HepG2 (cell line): ENCODE data around the gene CCDC148. TPM values are rescaled to one million over a fixed set of nuclear protein-coding genes. Genes with fewer than 3 reads are reported as not detected.
A peak's percentile ranks its signal among the peaks of the same experiment; 100 is the strongest.

ENCODE experiments used
- ETV6 ChIP-seq: sonication (generic); formaldehyde crosslinking; conservative IDR thresholded peaks from 2 replicates; pipeline ENCODE4 v1.4.0; 2020; ENCODE audit warnings: missing genetic modification reagents
- FOXK1 ChIP-seq: sonication (generic); formaldehyde crosslinking; IDR thresholded peaks from 2 replicates; pipeline ENCODE4 v1.4.0; 2020; ENCODE audit warnings: low read depth, missing genetic modification reagents, borderline replicate concordance
- GABPA ChIP-seq, 2 experiments: IDR thresholded peaks; 2 replicates each; pipeline ENCODE4 v1.6.1; 2011 to 2016; ENCODE audit warnings: low read depth in 2 of 2, low read length in 1 of 2, missing biosample characterization in 1 of 2, missing genetic modification characterization in 1 of 2
- JARID2 ChIP-seq: sonication (generic); formaldehyde crosslinking; IDR thresholded peaks from 2 replicates; pipeline ENCODE4 v1.8.1; 2023; ENCODE audit warnings: missing genetic modification reagents, inconsistent platforms; ENCODE audit not compliant: insufficient replicate concordance
- MAFG ChIP-seq: sonication (generic); formaldehyde crosslinking; IDR thresholded peaks from 2 replicates; pipeline ENCODE4 v1.5.1; 2020; ENCODE audit warnings: mild to moderate bottlenecking, missing genetic modification reagents
- MXD4 ChIP-seq: IDR thresholded peaks from 2 replicates; pipeline ENCODE4 v1.6.1; 2016; ENCODE audit warnings: mild to moderate bottlenecking, missing biosample characterization, missing genetic modification reagents
- NFATC3 ChIP-seq: sonication (generic); formaldehyde crosslinking; IDR thresholded peaks from 2 replicates; pipeline ENCODE4 v1.5.1; 2020; ENCODE audit warnings: mild to moderate bottlenecking, missing genetic modification reagents
- NFE2L2 ChIP-seq: fragments of 150-350 bp; IDR thresholded peaks from 2 replicates; pipeline ENCODE4 v1.6.1; 2014; ENCODE audit warnings: low read length
- ZFP37 ChIP-seq: sonication (generic); formaldehyde crosslinking; IDR thresholded peaks from 2 replicates; pipeline ENCODE4 v1.4.0; 2020; ENCODE audit warnings: missing genetic modification reagents, borderline replicate concordance
- ZNF546 ChIP-seq: sonication (generic); formaldehyde crosslinking; conservative IDR thresholded peaks from 2 replicates; pipeline ENCODE4 v1.8.1; 2023; ENCODE audit warnings: mild to moderate bottlenecking, missing genetic modification reagents
- ZNF747 ChIP-seq: sonication (generic); formaldehyde crosslinking; IDR thresholded peaks from 2 replicates; pipeline ENCODE4 v1.8.1; 2023; ENCODE audit warnings: missing genetic modification reagents, mild to moderate bottlenecking, borderline replicate concordance
- ZNF772 ChIP-seq: sonication (generic); formaldehyde crosslinking; IDR thresholded peaks from 2 replicates; pipeline ENCODE4 v1.5.0; 2020; ENCODE audit warnings: mild to moderate bottlenecking, missing genetic modification reagents
- polyA plus RNA-seq, 8 experiments: library from polyadenylated mRNA; depleted of rRNA in 3 of 8; stranded (reverse) in 7 of 8; unstranded in 1 of 8; fragments of >200 nt; fragmentation: Illumina TruSeq in 4 of 8; extraction: Trizol in 4 of 8; gene quantifications; 2 replicates each; pipeline versions ENCODE4 v1.2.1 to v1.2.3, GENCODE V29; 2011 to 2016; ENCODE audit warnings: low read depth in 4 of 8, missing spikeins in 1 of 8, mixed read lengths in 1 of 8; ENCODE audit not compliant: insufficient read depth in 1 of 8
- total RNA-seq, 5 experiments: library from RNA; depleted of rRNA; stranded (reverse); fragments of >200 nt; fragmentation: Illumina TruSeq; extraction: Trizol; gene quantifications; 2 replicates each; pipeline ENCODE4 v1.2.3, GENCODE V29; 2016; ENCODE audit warnings: low read depth in 1 of 5
- TF ChIP-seq, protein P1 (sequence below): sonication (generic); formaldehyde crosslinking; IDR thresholded peaks from 2 replicates; pipeline ENCODE4 v1.4.0; 2020; ENCODE audit warnings: missing genetic modification reagents, borderline replicate concordance
- TF ChIP-seq, protein P2 (sequence below), 2 experiments: IDR thresholded peaks; 2 replicates each; pipeline ENCODE4 v1.6.1; 2011 to 2012; ENCODE audit warnings: low read length in 2 of 2, borderline replicate concordance in 1 of 2, low read depth in 1 of 2, mild to moderate bottlenecking in 1 of 2, moderate library complexity in 1 of 2
- TF ChIP-seq, protein P3 (sequence below): sonication (generic); formaldehyde crosslinking; conservative IDR thresholded peaks from 2 replicates; pipeline ENCODE4 v1.8.1; 2023; ENCODE audit warnings: missing genetic modification reagents

Gene CCDC148
- total and polyA plus RNA-seq, 2 of the 13 experiments (the other 11 are each of a cell fraction or from before 2014, with no cell fraction given) = 0.30 to 0.49 TPM

DNA sequence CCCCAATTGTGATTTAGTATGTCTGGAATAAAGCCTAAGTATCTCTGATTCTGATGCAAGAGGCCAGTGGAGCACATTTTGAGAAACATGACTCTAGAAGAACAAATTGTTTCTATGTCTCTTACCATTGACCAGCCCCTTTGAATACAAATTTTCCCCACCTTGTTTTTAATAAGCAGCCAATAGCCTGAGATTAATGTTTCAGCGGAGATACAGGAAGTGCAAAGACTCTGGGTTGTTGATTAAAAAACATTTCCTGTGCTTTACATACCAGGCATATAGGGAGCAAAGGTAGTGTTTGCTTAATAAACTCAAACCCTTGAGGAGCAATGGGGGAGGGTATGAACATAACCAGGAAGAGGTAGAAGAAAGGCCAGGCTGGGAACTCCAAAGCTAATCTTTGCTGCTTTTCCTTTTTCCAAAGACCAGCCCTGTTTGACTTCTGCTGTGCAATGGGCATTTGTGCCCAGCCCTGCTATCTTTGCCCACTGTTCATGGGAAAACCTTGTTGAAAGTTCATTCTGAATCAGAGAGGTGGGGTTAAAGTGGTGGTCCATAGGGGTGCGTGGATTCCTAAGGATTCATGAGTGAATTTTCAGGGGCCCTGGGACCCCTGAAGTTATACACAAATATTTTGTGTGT is 325.6 kb downstream of the CCDC148 start (continued):
- TF ChIP-seq, protein P1, sequence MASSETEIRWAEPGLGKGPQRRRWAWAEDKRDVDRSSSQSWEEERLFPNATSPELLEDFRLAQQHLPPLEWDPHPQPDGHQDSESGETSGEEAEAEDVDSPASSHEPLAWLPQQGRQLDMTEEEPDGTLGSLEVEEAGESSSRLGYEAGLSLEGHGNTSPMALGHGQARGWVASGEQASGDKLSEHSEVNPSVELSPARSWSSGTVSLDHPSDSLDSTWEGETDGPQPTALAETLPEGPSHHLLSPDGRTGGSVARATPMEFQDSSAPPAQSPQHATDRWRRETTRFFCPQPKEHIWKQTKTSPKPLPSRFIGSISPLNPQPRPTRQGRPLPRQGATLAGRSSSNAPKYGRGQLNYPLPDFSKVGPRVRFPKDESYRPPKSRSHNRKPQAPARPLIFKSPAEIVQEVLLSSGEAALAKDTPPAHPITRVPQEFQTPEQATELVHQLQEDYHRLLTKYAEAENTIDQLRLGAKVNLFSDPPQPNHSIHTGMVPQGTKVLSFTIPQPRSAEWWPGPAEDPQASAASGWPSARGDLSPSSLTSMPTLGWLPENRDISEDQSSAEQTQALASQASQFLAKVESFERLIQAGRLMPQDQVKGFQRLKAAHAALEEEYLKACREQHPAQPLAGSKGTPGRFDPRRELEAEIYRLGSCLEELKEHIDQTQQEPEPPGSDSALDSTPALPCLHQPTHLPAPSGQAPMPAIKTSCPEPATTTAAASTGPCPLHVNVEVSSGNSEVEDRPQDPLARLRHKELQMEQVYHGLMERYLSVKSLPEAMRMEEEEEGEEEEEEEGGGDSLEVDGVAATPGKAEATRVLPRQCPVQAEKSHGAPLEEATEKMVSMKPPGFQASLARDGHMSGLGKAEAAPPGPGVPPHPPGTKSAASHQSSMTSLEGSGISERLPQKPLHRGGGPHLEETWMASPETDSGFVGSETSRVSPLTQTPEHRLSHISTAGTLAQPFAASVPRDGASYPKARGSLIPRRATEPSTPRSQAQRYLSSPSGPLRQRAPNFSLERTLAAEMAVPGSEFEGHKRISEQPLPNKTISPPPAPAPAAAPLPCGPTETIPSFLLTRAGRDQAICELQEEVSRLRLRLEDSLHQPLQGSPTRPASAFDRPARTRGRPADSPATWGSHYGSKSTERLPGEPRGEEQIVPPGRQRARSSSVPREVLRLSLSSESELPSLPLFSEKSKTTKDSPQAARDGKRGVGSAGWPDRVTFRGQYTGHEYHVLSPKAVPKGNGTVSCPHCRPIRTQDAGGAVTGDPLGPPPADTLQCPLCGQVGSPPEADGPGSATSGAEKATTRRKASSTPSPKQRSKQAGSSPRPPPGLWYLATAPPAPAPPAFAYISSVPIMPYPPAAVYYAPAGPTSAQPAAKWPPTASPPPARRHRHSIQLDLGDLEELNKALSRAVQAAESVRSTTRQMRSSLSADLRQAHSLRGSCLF (CRISPR knock-in tag) = no peak
- TF ChIP-seq, protein P2, sequence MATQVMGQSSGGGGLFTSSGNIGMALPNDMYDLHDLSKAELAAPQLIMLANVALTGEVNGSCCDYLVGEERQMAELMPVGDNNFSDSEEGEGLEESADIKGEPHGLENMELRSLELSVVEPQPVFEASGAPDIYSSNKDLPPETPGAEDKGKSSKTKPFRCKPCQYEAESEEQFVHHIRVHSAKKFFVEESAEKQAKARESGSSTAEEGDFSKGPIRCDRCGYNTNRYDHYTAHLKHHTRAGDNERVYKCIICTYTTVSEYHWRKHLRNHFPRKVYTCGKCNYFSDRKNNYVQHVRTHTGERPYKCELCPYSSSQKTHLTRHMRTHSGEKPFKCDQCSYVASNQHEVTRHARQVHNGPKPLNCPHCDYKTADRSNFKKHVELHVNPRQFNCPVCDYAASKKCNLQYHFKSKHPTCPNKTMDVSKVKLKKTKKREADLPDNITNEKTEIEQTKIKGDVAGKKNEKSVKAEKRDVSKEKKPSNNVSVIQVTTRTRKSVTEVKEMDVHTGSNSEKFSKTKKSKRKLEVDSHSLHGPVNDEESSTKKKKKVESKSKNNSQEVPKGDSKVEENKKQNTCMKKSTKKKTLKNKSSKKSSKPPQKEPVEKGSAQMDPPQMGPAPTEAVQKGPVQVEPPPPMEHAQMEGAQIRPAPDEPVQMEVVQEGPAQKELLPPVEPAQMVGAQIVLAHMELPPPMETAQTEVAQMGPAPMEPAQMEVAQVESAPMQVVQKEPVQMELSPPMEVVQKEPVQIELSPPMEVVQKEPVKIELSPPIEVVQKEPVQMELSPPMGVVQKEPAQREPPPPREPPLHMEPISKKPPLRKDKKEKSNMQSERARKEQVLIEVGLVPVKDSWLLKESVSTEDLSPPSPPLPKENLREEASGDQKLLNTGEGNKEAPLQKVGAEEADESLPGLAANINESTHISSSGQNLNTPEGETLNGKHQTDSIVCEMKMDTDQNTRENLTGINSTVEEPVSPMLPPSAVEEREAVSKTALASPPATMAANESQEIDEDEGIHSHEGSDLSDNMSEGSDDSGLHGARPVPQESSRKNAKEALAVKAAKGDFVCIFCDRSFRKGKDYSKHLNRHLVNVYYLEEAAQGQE (IDR thresholded peaks at IDR 0.05; ENCODE audit: borderline replicate concordance in 1 of 2, low read depth in 1 of 2, low read length in 2 of 2) = peak in 1 of 2 experiments; percentile 61; a peak in 1 of 4 replicates
- TF ChIP-seq ETV6 (CRISPR knock-in tag) (0 out of 2 replicates have a peak, but pooled peaks have one; percentile 20), ZNF772 (CRISPR knock-in tag) (no peak), ZFP37 (CRISPR knock-in tag) (0 out of 2 replicates have a peak, but pooled peaks have one; percentile 19), NFATC3 (CRISPR knock-in tag) (no peak), MAFG (no peak), FOXK1 (peak; percentile 83; the same call in 1 of the 2 replicates), MXD4 (CRISPR knock-in tag) (0 out of 2 replicates have a peak, but pooled peaks have one; percentile 32), ZNF546 (CRISPR knock-in tag) (0 out of 2 replicates have a peak, but pooled peaks have one; percentile 11), NFE2L2 (no peak), JARID2 (CRISPR knock-in tag) (no peak), GABPA (IDR thresholded peaks at IDR 0.05; ENCODE audit: low read depth, low read length) (no peak), GABPA (CRISPR knock-in tag; IDR thresholded peaks at IDR 0.05; ENCODE audit: low read depth) (peak; percentile 86), ZNF747 (CRISPR knock-in tag) (peak; percentile 35; the same call in 1 of the 2 replicates)
- TF ChIP-seq, protein P3, sequence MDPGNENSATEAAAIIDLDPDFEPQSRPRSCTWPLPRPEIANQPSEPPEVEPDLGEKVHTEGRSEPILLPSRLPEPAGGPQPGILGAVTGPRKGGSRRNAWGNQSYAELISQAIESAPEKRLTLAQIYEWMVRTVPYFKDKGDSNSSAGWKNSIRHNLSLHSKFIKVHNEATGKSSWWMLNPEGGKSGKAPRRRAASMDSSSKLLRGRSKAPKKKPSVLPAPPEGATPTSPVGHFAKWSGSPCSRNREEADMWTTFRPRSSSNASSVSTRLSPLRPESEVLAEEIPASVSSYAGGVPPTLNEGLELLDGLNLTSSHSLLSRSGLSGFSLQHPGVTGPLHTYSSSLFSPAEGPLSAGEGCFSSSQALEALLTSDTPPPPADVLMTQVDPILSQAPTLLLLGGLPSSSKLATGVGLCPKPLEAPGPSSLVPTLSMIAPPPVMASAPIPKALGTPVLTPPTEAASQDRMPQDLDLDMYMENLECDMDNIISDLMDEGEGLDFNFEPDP = no peak
